ENCODE measurements around the gene HHIPL1. TPM values are rescaled to one million over a fixed set of nuclear protein-coding genes. Genes with fewer than 3 reads are reported as not detected.

The HHIPL1 gene
- total and polyA plus RNA-seq, 2 donors (not counting 3 experiments of a cell fraction or from before 2014, with no cell fraction given) = 1.3 to 2.1 TPM

GRCh38 chr14:99625476-99625875 is 19.5 kb upstream of the HHIPL1 start:
- TF ChIP-seq, protein P1, sequence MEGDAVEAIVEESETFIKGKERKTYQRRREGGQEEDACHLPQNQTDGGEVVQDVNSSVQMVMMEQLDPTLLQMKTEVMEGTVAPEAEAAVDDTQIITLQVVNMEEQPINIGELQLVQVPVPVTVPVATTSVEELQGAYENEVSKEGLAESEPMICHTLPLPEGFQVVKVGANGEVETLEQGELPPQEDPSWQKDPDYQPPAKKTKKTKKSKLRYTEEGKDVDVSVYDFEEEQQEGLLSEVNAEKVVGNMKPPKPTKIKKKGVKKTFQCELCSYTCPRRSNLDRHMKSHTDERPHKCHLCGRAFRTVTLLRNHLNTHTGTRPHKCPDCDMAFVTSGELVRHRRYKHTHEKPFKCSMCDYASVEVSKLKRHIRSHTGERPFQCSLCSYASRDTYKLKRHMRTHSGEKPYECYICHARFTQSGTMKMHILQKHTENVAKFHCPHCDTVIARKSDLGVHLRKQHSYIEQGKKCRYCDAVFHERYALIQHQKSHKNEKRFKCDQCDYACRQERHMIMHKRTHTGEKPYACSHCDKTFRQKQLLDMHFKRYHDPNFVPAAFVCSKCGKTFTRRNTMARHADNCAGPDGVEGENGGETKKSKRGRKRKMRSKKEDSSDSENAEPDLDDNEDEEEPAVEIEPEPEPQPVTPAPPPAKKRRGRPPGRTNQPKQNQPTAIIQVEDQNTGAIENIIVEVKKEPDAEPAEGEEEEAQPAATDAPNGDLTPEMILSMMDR (IDR thresholded peaks at IDR 0.05; ENCODE audit: extremely low read depth in 1 of 2, insufficient read depth in 1 of 2, low read depth in 1 of 2, low read length in 2 of 2) = no peak
- TF ChIP-seq POLR2AphosphoS5 (IDR thresholded peaks at IDR 0.05; ENCODE audit: insufficient read depth, low read depth, low read length) (no peak), MYC (IDR thresholded peaks at IDR 0.05; ENCODE audit: low read depth, low read length) (no peak), FOS (IDR thresholded peaks at IDR 0.05; ENCODE audit: borderline replicate concordance, insufficient read depth, low read length) (no peak), EZH2 (IDR thresholded peaks at IDR 0.05; ENCODE audit: borderline replicate concordance, low read depth, low read length, severe bottlenecking) (no peak), GATA2 (IDR thresholded peaks at IDR 0.05; ENCODE audit: insufficient read depth, insufficient read length, low read depth, low read length) (no peak), POLR2A (IDR thresholded peaks at IDR 0.05; ENCODE audit: low read depth, low read length) (no peak), JUN (IDR thresholded peaks at IDR 0.05; ENCODE audit: borderline replicate concordance, insufficient read depth, insufficient read length, low read depth) (no peak)
- TF ChIP-seq, protein P2, sequence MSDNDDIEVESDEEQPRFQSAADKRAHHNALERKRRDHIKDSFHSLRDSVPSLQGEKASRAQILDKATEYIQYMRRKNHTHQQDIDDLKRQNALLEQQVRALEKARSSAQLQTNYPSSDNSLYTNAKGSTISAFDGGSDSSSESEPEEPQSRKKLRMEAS (IDR thresholded peaks at IDR 0.05; ENCODE audit: insufficient read depth, insufficient read length) = no peak
- Histone ChIP-seq H3K79me2 (ENCODE audit: control insufficient read depth, insufficient read depth, low read length) (no peaks in the 10 kb centered on the region), H3K4me3 (replicated peaks in 1 of 3; ENCODE audit: insufficient read depth in 1 of 3, low read depth in 1 of 3, low read length in 3 of 3) (no peak overlapping the region), H3K9me1 (replicated peaks; ENCODE audit: control insufficient read depth, extremely low read depth, insufficient read depth, low read length) (no peaks in the 10 kb centered on the region), H3K27me3 (ENCODE audit: control insufficient read depth in 2 of 2, insufficient read depth in 2 of 2, low read length in 2 of 2) (no peaks in the 10 kb centered on the region), H3K9me3 (replicated peaks; ENCODE audit: control insufficient read depth, insufficient read depth, low read length) (no peaks in the 10 kb centered on the region), H3K36me3 (ENCODE audit: control insufficient read depth in 2 of 2, extremely low read depth in 1 of 2, insufficient read depth in 2 of 2, low read length in 2 of 2) (no peaks in the 10 kb centered on the region), H3K4me2 (ENCODE audit: insufficient read depth, low read length) (no peak overlapping the region), H3K9ac (replicated peaks; ENCODE audit: extremely low read depth, insufficient read depth, low read length) (no peak overlapping the region), H2AFZ (ENCODE audit: low read depth, low read length) (no peak overlapping the region), H4K20me1 (replicated peaks; ENCODE audit: control insufficient read depth, extremely low read depth, insufficient read depth, low read length) (no peaks in the 10 kb centered on the region), H3K4me1 (ENCODE audit: control insufficient read depth, extremely low read depth, insufficient read depth, low read length) (peaks cover 3% of the 10 kb centered on the region), H3K27ac (ENCODE audit: insufficient read depth, low read depth, low read length) (no peak overlapping the region)
- no TSS peak for BruUV-seq (replicated peaks)
- POLR2A ChIA-PET = no interaction called here
- intact Hi-C loops (cut with micrococcal nuclease) = loop anchor here (5.0 kb wide), 1 partner anchor 233 kb away; no protein-coding TSS in a partner anchor
- dilution Hi-C loops (cut with MboI; ENCODE audit: extremely low pct_ligation_motif_present, low sequenced_read_pairs) = no loop called here
- CTCF ChIA-PET = interaction anchor here (1.2 kb wide), 1 partner anchor 21 kb away, joined by 9 read pairs; the partner anchor contains the start of gene CCDC85C
- DNase-seq (ENCODE audit: low read depth, low spot score) (no peak), FAIRE-seq (no peak)

Data from endothelial cell of umbilical vein (primary cell).